BLaER1 treated with 17β-estradiol and CSF1 and Interleukin-3, amounts not matched to agents 10 nM and 100 nM (cell line): ENCODE measurements around the gene CYTH1.
"Not testable (repeated sequence)": the region's sequence is repeated elsewhere in the genome, so short reads cannot be mapped to it uniquely, and the experiment has no call there.

Experiments
- H3K27ac ChIP-seq, 11 experiments: shearing (Covaris generic); formaldehyde crosslinking; 2 replicates each; pipeline ENCODE4 v1.8.1; 2022
- H3K27me3 ChIP-seq, 11 experiments: shearing (Covaris generic); formaldehyde crosslinking; 2 replicates each; pipeline ENCODE4 v1.8.1; 2022
- H3K36me3 ChIP-seq, 11 experiments: shearing (Covaris generic); formaldehyde crosslinking; 2 replicates each; pipeline ENCODE4 v1.8.1; 2022
- H3K4me1 ChIP-seq, 10 experiments: shearing (Covaris generic); formaldehyde crosslinking; 2 replicates each; pipeline ENCODE4 v1.8.1; 2022
- H3K4me2 ChIP-seq, 11 experiments: shearing (Covaris generic); formaldehyde crosslinking; 2 replicates each; pipeline ENCODE4 v1.8.1; 2022
- H3K4me3 ChIP-seq, 10 experiments: shearing (Covaris generic); formaldehyde crosslinking; 2 replicates each; pipeline ENCODE4 v1.8.1; 2022
- H3K9ac ChIP-seq, 11 experiments: shearing (Covaris generic); formaldehyde crosslinking; 2 replicates each; pipeline ENCODE4 v1.8.1; 2022
- H3K9me3 ChIP-seq, 11 experiments: shearing (Covaris generic); formaldehyde crosslinking; replicated peaks in 1 of 11; 2 replicates each; pipeline ENCODE4 v1.8.1; 2022
- H4K20me1 ChIP-seq, 11 experiments: shearing (Covaris generic); formaldehyde crosslinking; 2 replicates each; pipeline ENCODE4 v1.8.1; 2022
- Cebpa-rat ChIP-seq, 11 experiments: shearing (Covaris generic); IDR thresholded peaks; 2 replicates each; pipeline ENCODE4 v1.8.1; 2022

Gene CYTH1

GRCh38 chr17:78759969-78760352, 22.1 kb downstream of the CYTH1 start:
- Histone ChIP-seq H3K36me3 (peaks cover 0 to 19% (median 0%) of the 10 kb centered on the region in 11 experiments; a peak in 4 of 22 replicates), H3K4me3 (peak overlapping the region in 8 of 10 experiments; percentile 11 to 49 (median 42); a peak in 9 of 20 replicates), H4K20me1 (peaks cover 12 to 96% (median 31%) of the 10 kb centered on the region in 11 experiments; a peak in 21 of 22 replicates), H3K27me3 (no peaks in the 10 kb centered on the region), H3K27ac (peak overlapping the region; percentile 66 to 93 (median 90)), H3K9ac (peak overlapping the region; percentile 56 to 82 (median 77); a peak in 21 of 22 replicates), H3K4me1 (peaks cover 60 to 97% (median 88%) of the 10 kb centered on the region in 10 experiments), H3K9me3 (no peaks in the 10 kb centered on the region), H3K4me2 (peak overlapping the region; percentile 80 to 99 (median 95))
- TF ChIP-seq Cebpa-rat (IDR thresholded peaks at IDR 0.05): no peak

- Histone ChIP-seq H3K4me1 (peaks cover 60 to 97% (median 85%) of the 10 kb centered on the region in 10 experiments), H3K9me3 (no peaks in the 10 kb centered on the region), H4K20me1 (peaks cover 7 to 93% (median 25%) of the 10 kb centered on the region in 11 experiments; a peak in 18 of 22 replicates), H3K27ac (peak overlapping the region; percentile 66 to 93 (median 90)), H3K4me2 (peak overlapping the region; percentile 80 to 99 (median 95)), H3K4me3 (peak overlapping the region in 9 of 10 experiments; percentile 2 to 49 (median 41); a peak in 14 of 20 replicates), H3K27me3 (no peaks in the 10 kb centered on the region), H3K9ac (peak overlapping the region; percentile 56 to 82 (median 77); a peak in 21 of 22 replicates), H3K36me3 (peaks cover 0 to 19% (median 0%) of the 10 kb centered on the region in 11 experiments; a peak in 3 of 22 replicates)
- TF ChIP-seq Cebpa-rat (IDR thresholded peaks at IDR 0.05): peak in 5 of 11 experiments; percentile 16 to 53 (median 43); a peak in 6 of 22 replicates
Observed at GRCh38 chr17:78759203-78759968, 22.7 kb downstream of the CYTH1 start.

- H3K27ac ChIP-seq: peak overlapping the region; percentile 91 to 100 (median 96); a peak in 20 of 22 replicates
Observed at GRCh38 chr17:78753316-78754250, 28.5 kb downstream of the CYTH1 start.

GRCh38 chr17:78751447-78752161, 30.5 kb downstream of the CYTH1 start:
- H3K4me1 ChIP-seq: peaks cover 82 to 99% (median 94%) of the 10 kb centered on the region in 10 experiments
- peak overlapping the region; percentile 91 to 100 (median 96) for H3K27ac ChIP-seq
- H3K9ac ChIP-seq: peak overlapping the region in 10 of 11 experiments; percentile 14 to 93 (median 79); a peak in 12 of 22 replicates
- H3K4me2 ChIP-seq: peak overlapping the region; percentile 82 to 98 (median 91)
- peaks cover 0 to 16% (median 0%) of the 10 kb centered on the region in 11 experiments; a peak in 6 of 22 replicates for H3K9me3 ChIP-seq
- no peaks in the 10 kb centered on the region for H3K27me3 ChIP-seq
- TF ChIP-seq Cebpa-rat (IDR thresholded peaks at IDR 0.05): peak in 7 of 11 experiments; percentile 14 to 58 (median 34); a peak in 5 of 22 replicates
- peak overlapping the region in 2 of 10 experiments; percentile 25 to 30; a peak in 1 of 20 replicates for H3K4me3 ChIP-seq
- H3K36me3 ChIP-seq: peaks cover 0 to 23% (median 0%) of the 10 kb centered on the region in 11 experiments; a peak in 3 of 22 replicates
- peaks cover 0 to 23% (median 0%) of the 10 kb centered on the region in 11 experiments; a peak in 6 of 22 replicates for H4K20me1 ChIP-seq

More at GRCh38 chr17:78753316-78754250, 28.5 kb downstream of the CYTH1 start:
- H3K4me2 ChIP-seq: peak overlapping the region in 9 of 11 experiments; percentile 3 to 98 (median 92); a peak in 17 of 22 replicates
- H3K36me3 ChIP-seq: peaks cover 0 to 24% (median 0%) of the 10 kb centered on the region in 11 experiments; a peak in 4 of 22 replicates
- no peak overlapping the region for H3K4me3 ChIP-seq
- H3K27me3 ChIP-seq: no peaks in the 10 kb centered on the region
- no peak for TF ChIP-seq Cebpa-rat (IDR thresholded peaks at IDR 0.05)
- peaks cover 0 to 43% (median 0%) of the 10 kb centered on the region in 11 experiments; a peak in 8 of 22 replicates for H4K20me1 ChIP-seq
- H3K9ac ChIP-seq: peak overlapping the region in 5 of 11 experiments; percentile 12 to 93 (median 38); a peak in 6 of 22 replicates
- peaks cover 0 to 16% (median 0%) of the 10 kb centered on the region in 11 experiments; a peak in 6 of 22 replicates for H3K9me3 ChIP-seq
- H3K4me1 ChIP-seq: peaks cover 82 to 99% (median 94%) of the 10 kb centered on the region in 10 experiments

- H3K4me1 ChIP-seq: peaks cover 82 to 99% (median 94%) of the 10 kb centered on the region in 10 experiments
- peaks cover 0 to 26% (median 0%) of the 10 kb centered on the region in 11 experiments; a peak in 3 of 22 replicates for H3K36me3 ChIP-seq
- H3K4me2 ChIP-seq: peak overlapping the region; percentile 82 to 98 (median 91); a peak in 21 of 22 replicates
- H3K4me3 ChIP-seq: 0 out of 20 replicates have a peak overlapping the region, but pooled peaks of 1 of the 10 experiments have one; percentile 17
- H3K9ac ChIP-seq: peak overlapping the region in 10 of 11 experiments; percentile 20 to 93 (median 81); a peak in 12 of 22 replicates
- peaks cover 0 to 19% (median 0%) of the 10 kb centered on the region in 11 experiments; a peak in 6 of 22 replicates for H4K20me1 ChIP-seq
- peaks cover 0 to 16% (median 0%) of the 10 kb centered on the region in 11 experiments; a peak in 6 of 22 replicates for H3K9me3 ChIP-seq
- H3K27me3 ChIP-seq: not testable (repeated sequence)
- H3K27ac ChIP-seq: peak overlapping the region; percentile 91 to 100 (median 96)
Observed at GRCh38 chr17:78751000-78751399, 31.1 kb downstream of the CYTH1 start.

- H3K4me1 ChIP-seq: peaks cover 94 to 100% (median 97%) of the 10 kb centered on the region in 10 experiments
- H3K27ac ChIP-seq: peak overlapping the region; percentile 91 to 100 (median 96)
- no peaks in the 10 kb centered on the region for H3K27me3 ChIP-seq
- peak; percentile 27 to 86 (median 77); a peak in 18 of 22 replicates for TF ChIP-seq Cebpa-rat (IDR thresholded peaks at IDR 0.05)
- peak overlapping the region; percentile 75 to 93 (median 84) for H3K9ac ChIP-seq
- H3K9me3 ChIP-seq: peaks cover 0 to 16% (median 0%) of the 10 kb centered on the region in 11 experiments; a peak in 6 of 22 replicates
- peaks cover 0 to 18% (median 7%) of the 10 kb centered on the region in 11 experiments; a peak in 10 of 22 replicates for H3K36me3 ChIP-seq
- H3K4me3 ChIP-seq: peak overlapping the region in 9 of 10 experiments; percentile 10 to 58 (median 45); a peak in 17 of 20 replicates
- H3K4me2 ChIP-seq: peak overlapping the region; percentile 82 to 98 (median 91)
- peaks cover 0 to 26% (median 0%) of the 10 kb centered on the region in 11 experiments; a peak in 6 of 22 replicates for H4K20me1 ChIP-seq
Observed at GRCh38 chr17:78748730-78749317, 33.2 kb downstream of the CYTH1 start.
